Endothelial cell of umbilical vein (primary cell): ENCODE measurements around the gene METAP1.

Experiments
- CTCF ChIP-seq, 2 donors: IDR thresholded peaks; 1 replicate in 1 of 2; 2 replicates in 1 of 2; pipeline ENCODE4 v1.5.1; 2011; ENCODE audit warnings: low read length in 2 of 2, mild to moderate bottlenecking in 2 of 2, moderate library complexity in 2 of 2, control low read depth in 1 of 2, inconsistent platforms in 1 of 2, low read depth in 1 of 2; ENCODE audit not compliant: insufficient read depth in 1 of 2; ENCODE audit errors: extremely low read depth in 1 of 2
- FOS ChIP-seq: IDR thresholded peaks from 2 replicates; pipeline ENCODE4 v1.6.1; 2011; ENCODE audit warnings: mild to moderate bottlenecking, low read length, moderate library complexity, borderline replicate concordance; ENCODE audit not compliant: insufficient read depth
- MYC ChIP-seq: IDR thresholded peaks from one replicate; pipeline ENCODE4 v1.6.1; 2011; ENCODE audit warnings: mild to moderate bottlenecking, low read depth, low read length
- POLR2A ChIP-seq: IDR thresholded peaks from 2 replicates; pipeline ENCODE4 v1.6.1; 2012; ENCODE audit warnings: low read depth, mild to moderate bottlenecking, control low read depth, low read length
- POLR2AphosphoS5 ChIP-seq: IDR thresholded peaks from 2 replicates; pipeline ENCODE4 v1.6.1; 2012; ENCODE audit warnings: low read depth, mild to moderate bottlenecking, control low read depth, low read length, moderate library complexity; ENCODE audit not compliant: insufficient read depth

GRCh38 chr4:99078931-99079624 is 83.6 kb downstream of the METAP1 start:
- TF ChIP-seq MYC (no peak), CTCF (IDR thresholded peaks at IDR 0.05; ENCODE audit: extremely low read depth in 1 of 2, insufficient read depth in 1 of 2, low read depth in 1 of 2, low read length in 2 of 2) (no peak), POLR2A (no peak), POLR2AphosphoS5 (no peak), FOS (no peak)
